GM12891 (cell line): ENCODE measurements around the gene PPP2R5B.

Experiments
- POLR2A ChIP-seq: IDR thresholded peaks from 2 replicates; pipeline ENCODE4 v1.6.1; 2011; ENCODE audit warnings: low read depth, low read length, control low read depth
- POLR2AphosphoS5 ChIP-seq: IDR thresholded peaks from 2 replicates; pipeline ENCODE4 v1.6.1; 2011; ENCODE audit warnings: low read depth, low read length, control low read depth
- POU2F2 ChIP-seq: IDR thresholded peaks from 2 replicates; pipeline ENCODE4 v1.6.1; 2011; ENCODE audit warnings: low read depth, mild to moderate bottlenecking, control low read depth, low read length, moderate library complexity
- SPI1 ChIP-seq: IDR thresholded peaks from 2 replicates; pipeline ENCODE4 v1.6.1; 2011; ENCODE audit warnings: low read depth, low read length, control low read depth
- TAF1 ChIP-seq: IDR thresholded peaks from 2 replicates; pipeline ENCODE4 v1.6.1; 2011; ENCODE audit warnings: low read depth, low read length, control low read depth

DNA sequence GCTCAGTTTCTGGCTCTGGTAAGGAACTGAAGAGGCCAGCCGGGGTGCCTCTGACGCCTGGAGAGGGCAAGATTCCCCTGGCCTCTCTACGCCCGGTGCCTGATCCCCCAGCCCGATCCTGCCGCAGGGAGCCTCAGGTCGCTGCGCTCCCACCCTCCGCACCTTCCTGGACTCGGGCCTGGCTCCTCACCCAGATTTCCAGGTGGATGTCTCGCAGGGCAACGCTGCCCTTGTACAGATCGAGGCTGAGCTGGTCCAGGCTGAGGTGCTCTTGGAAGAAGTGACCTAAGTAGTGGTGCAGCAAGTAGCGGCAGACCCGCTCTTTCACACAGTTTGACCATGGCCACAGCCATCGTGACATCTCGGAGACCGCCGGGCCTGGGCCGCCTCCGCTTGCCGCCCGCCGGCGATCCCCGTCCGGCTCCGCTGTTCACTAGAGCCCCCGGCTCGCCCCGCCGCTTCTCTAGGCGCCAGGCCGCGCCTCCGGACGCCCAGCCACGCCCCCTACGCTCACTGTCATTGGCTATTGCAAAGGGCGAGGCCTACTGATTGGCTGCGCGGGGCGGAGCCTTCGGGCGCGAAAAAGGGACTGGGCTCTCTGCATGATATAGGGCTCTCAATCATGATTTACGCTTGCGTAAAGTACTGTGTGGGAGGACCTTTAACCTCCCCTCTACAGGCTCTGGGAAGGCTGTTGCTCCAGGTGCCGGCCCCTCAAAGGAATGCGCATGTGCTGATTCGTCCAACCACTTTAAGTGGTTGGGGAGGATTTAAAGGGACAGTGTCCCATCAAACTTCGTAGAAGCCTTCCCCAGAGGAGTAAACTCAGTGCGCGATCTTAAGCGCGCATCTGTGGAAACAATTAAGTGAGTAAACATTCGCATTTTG lies 7.5 kb upstream of the PPP2R5B start, which contains the start of gene ATG2A:
- TF ChIP-seq POLR2A = peak; percentile 73
- peak; percentile 72 for TF ChIP-seq POLR2AphosphoS5
- TF ChIP-seq TAF1 = peak; percentile 82
- TF ChIP-seq SPI1 = no peak
- TF ChIP-seq POU2F2 = peak; percentile 64
